IMR-90 (cell line): ENCODE measurements around the gene DACT1. TPM values are rescaled to one million over a fixed set of nuclear protein-coding genes. Genes with fewer than 3 reads are reported as not detected.

Source experiments
- ATAC-seq: fragments of 200-7000 bp; cut with Tn5 transposase; 2 replicates; pipeline ENCODE4 v1.9.1; 2020; ENCODE audit warnings: low read depth, mild to moderate bottlenecking, moderate library complexity
- BruUV-seq: library from RNA; stranded (reverse); fragments of 400-500 nt; replicated peaks from 2 replicates; lab custom pipeline; 2021; lab: Mats Ljungman, UMichigan
- CTCF ChIA-PET: fragments of 300-600 bp; formaldehyde crosslinking; extraction: SDS; loops from one replicate; lab custom pipeline; 2021; ENCODE audit warnings: antibody characterized with exemption; lab: Yijun Ruan, JAX
- POLR2A ChIA-PET: fragments of 300-600 bp; sonication (Branson Sonifier 250); formaldehyde crosslinking; loops from one replicate; lab custom pipeline; 2022; ENCODE audit warnings: antibody characterized with exemption; ENCODE audit not compliant: unreplicated experiment; lab: Charles Lee
- DNase-seq: peaks from one replicate; pipeline ENCODE4 v3.0.0; 2013
- H2AFZ ChIP-seq: replicated peaks from 2 replicates; pipeline ENCODE3; 2013; ENCODE audit warnings: low read length, mild to moderate bottlenecking; ENCODE audit not compliant: poor library complexity
- H2AK5ac ChIP-seq: 2 replicates; pipeline ENCODE4 v1.6.1; 2013; ENCODE audit warnings: low read depth, low read length, inconsistent platforms
- H2AK9ac ChIP-seq: replicated peaks from 2 replicates; pipeline ENCODE3; 2013; ENCODE audit warnings: mild to moderate bottlenecking, low read depth, low read length, moderate library complexity; ENCODE audit not compliant: poor library complexity
- H2BK120ac ChIP-seq: 2 replicates; pipeline ENCODE4 v1.6.1; 2013; ENCODE audit warnings: low read depth, low read length, inconsistent platforms
- H2BK15ac ChIP-seq: 3 replicates; pipeline ENCODE4 v1.6.1; 2013; ENCODE audit warnings: low read depth, low read length, inconsistent platforms
- H2BK20ac ChIP-seq: 2 replicates; pipeline ENCODE4 v1.6.1; 2013; ENCODE audit warnings: low read depth, mild to moderate bottlenecking, inconsistent platforms, low read length, moderate library complexity
- H2BK5ac ChIP-seq: 2 replicates; pipeline ENCODE4 v1.6.1; 2013; ENCODE audit warnings: mild to moderate bottlenecking, low read depth, low read length, inconsistent platforms; ENCODE audit not compliant: poor library complexity, severe bottlenecking
- H3K14ac ChIP-seq: replicated peaks from 2 replicates; pipeline ENCODE4 v1.6.1; 2013; ENCODE audit warnings: low read depth, low read length, inconsistent platforms
- H3K18ac ChIP-seq: 2 replicates; pipeline ENCODE4 v1.6.1; 2013; ENCODE audit warnings: low read depth, low read length, control low read depth
- H3K23ac ChIP-seq: 2 replicates; pipeline ENCODE4 v1.6.1; 2013; ENCODE audit warnings: low read depth, low read length, inconsistent platforms
- H3K27ac ChIP-seq: 2 replicates; pipeline ENCODE4 v1.5.1; 2013; ENCODE audit warnings: mild to moderate bottlenecking, control low read depth, low read length; ENCODE audit not compliant: insufficient read depth
- H3K27me3 ChIP-seq: 2 replicates; pipeline ENCODE4 v1.6.1; 2013; ENCODE audit warnings: low read length; ENCODE audit not compliant: control insufficient read depth, insufficient read depth
- H3K36me3 ChIP-seq: 2 replicates; pipeline ENCODE4 v1.6.1; 2013; ENCODE audit warnings: low read length, mixed read lengths; ENCODE audit not compliant: control insufficient read depth, insufficient read depth
- H3K4ac ChIP-seq: 2 replicates; pipeline ENCODE4 v1.6.1; 2013; ENCODE audit warnings: low read depth, low read length, inconsistent platforms
- H3K4me1 ChIP-seq: 2 replicates; pipeline ENCODE4 v1.6.1; 2013; ENCODE audit warnings: low read length, mixed read lengths; ENCODE audit not compliant: control insufficient read depth, insufficient read depth
- H3K4me2 ChIP-seq: 2 replicates; pipeline ENCODE4 v1.6.1; 2013; ENCODE audit warnings: low read depth, mild to moderate bottlenecking, control low read depth, low read length, moderate library complexity
- H3K4me3 ChIP-seq: 2 replicates; pipeline ENCODE4 v1.5.1; 2013; ENCODE audit warnings: low read depth, mild to moderate bottlenecking, control low read depth, low read length, moderate library complexity; ENCODE audit not compliant: insufficient read depth
- H3K56ac ChIP-seq: 2 replicates; pipeline ENCODE4 v1.6.1; 2013; ENCODE audit warnings: low read length, inconsistent platforms; ENCODE audit not compliant: insufficient read depth; ENCODE audit errors: extremely low read depth
- H3K79me1 ChIP-seq, 2 experiments: 2 replicates each; pipeline ENCODE4 v1.6.1; 2013; ENCODE audit warnings: low read length in 2 of 2, inconsistent platforms in 1 of 2, low read depth in 1 of 2
- H3K9ac ChIP-seq: 2 replicates; pipeline ENCODE4 v1.6.1; 2013; ENCODE audit warnings: low read depth, low read length, control low read depth
- H3K9me1 ChIP-seq: 2 replicates; pipeline ENCODE4 v1.6.1; 2013; ENCODE audit warnings: low read length, inconsistent platforms; ENCODE audit not compliant: insufficient read depth
- H3K9me3 ChIP-seq: 2 replicates; pipeline ENCODE4 v1.6.1; 2013; ENCODE audit warnings: low read length; ENCODE audit not compliant: control insufficient read depth, insufficient read depth
- H4K20me1 ChIP-seq: 2 replicates; pipeline ENCODE4 v1.6.1; 2013; ENCODE audit warnings: low read length, inconsistent platforms; ENCODE audit not compliant: insufficient read depth
- H4K5ac ChIP-seq: 2 replicates; pipeline ENCODE4 v1.6.1; 2013; ENCODE audit warnings: mild to moderate bottlenecking, low read depth, low read length, control low read depth
- H4K8ac ChIP-seq, 2 experiments: 2 replicates each; pipeline ENCODE4 v1.6.1; 2013; ENCODE audit warnings: low read depth in 2 of 2, low read length in 2 of 2, control low read depth in 1 of 2, inconsistent platforms in 1 of 2
- H4K91ac ChIP-seq: 2 replicates; pipeline ENCODE4 v1.6.1; 2013; ENCODE audit warnings: low read depth, low read length, inconsistent platforms; ENCODE audit not compliant: insufficient read depth
- ELK1 ChIP-seq: fragments of 150-350 bp; IDR thresholded peaks from 2 replicates; pipeline ENCODE4 v1.6.1; 2016; ENCODE audit warnings: low read depth, mild to moderate bottlenecking, low read length, moderate library complexity, borderline replicate concordance
- MAFK ChIP-seq: IDR thresholded peaks from 2 replicates; pipeline ENCODE4 v1.6.1; 2012; ENCODE audit warnings: low read depth, low read length, improper control_type of control experiment
- WGBS, 2 experiments: methylation state at CpG; one replicate each; pipeline versions ENCODE4 v1.1.5 to v1.1.7; 2013; ENCODE audit warnings: missing lambda C conversion rate in 2 of 2; ENCODE audit not compliant: insufficient read length in 1 of 2; ENCODE audit errors: extremely low coverage in 2 of 2; 5-methylcytosine and 5-hydroxymethylcytosine counted together
- dilution Hi-C: fragments of 300-500 bp; cut with HindIII; formaldehyde crosslinking; loops from one replicate; pipeline ENCODE4 v1.14.3; 2018; ENCODE audit warnings: low sequenced_read_pairs; ENCODE audit not compliant: unreplicated experiment
- in situ Hi-C: fragments of 300-500 bp; cut with MboI; formaldehyde crosslinking; loops from 3 replicates; pipeline ENCODE4 v1.14.3; 2019; ENCODE audit warnings: low sequenced_read_pairs, inconsistent platforms, mixed read lengths
- intact Hi-C: fragments of 100-400 bp; cut with micrococcal nuclease; formaldehyde crosslinking; loops from 2 replicates; pipeline ENCODE4 v1.10.0; 2022
- polyA plus RNA-seq, 3 experiments: library from polyadenylated mRNA; depleted of rRNA; stranded (reverse); fragments of >200 nt; gene quantifications; 2 replicates each; pipeline ENCODE4 v1.2.3, GENCODE V29; 2012; ENCODE audit warnings: low replicate concordance in 1 of 3
- total RNA-seq: library from RNA; depleted of rRNA; stranded (reverse); fragments of >200 nt; gene quantifications from 2 replicates; pipeline ENCODE4 v1.2.3, GENCODE V29; 2012

DACT1 gene
- total and polyA plus RNA-seq, 2 of the 4 experiments (the other 2 are of a cell fraction) = 6.5 to 9.7 TPM

DNA sequence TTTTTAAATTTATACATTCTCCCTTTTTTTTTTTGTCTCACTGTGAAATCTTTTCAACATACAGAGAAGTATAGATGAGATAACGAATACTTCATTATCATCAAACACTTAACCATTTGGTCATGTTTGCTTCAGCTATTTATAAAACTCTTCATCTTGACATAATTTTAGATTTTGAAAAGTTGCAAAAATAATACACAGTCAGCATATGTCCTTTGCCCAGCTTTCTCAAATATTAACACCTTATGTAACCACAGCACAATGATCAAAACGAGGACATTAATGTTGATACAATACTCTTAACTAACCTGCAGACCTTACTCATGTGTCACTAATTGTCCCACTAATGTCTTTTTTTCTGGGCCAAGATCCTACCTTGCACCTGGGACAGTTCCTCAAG lies 36.0 kb downstream of the DACT1 start:
- H3K4me3 ChIP-seq = no peak overlapping the region
- no peak overlapping the region for H2AK5ac ChIP-seq
- H3K79me1 ChIP-seq = no peaks in the 10 kb centered on the region
- H2BK5ac ChIP-seq = no peak overlapping the region
- H2BK15ac ChIP-seq = no peak overlapping the region
- intact Hi-C loops (no loop called here), dilution Hi-C loops (no loop called here), in situ Hi-C loops (no loop called here)
- H4K8ac ChIP-seq = no peak overlapping the region
- no peak overlapping the region for H3K4ac ChIP-seq
- no peaks in the 10 kb centered on the region for H3K4me1 ChIP-seq
- no peak overlapping the region for H3K18ac ChIP-seq
- no peak for TF ChIP-seq ELK1
- peak; percentile 72 for TF ChIP-seq MAFK
- H3K14ac ChIP-seq = no peak overlapping the region
- no TSS peak for BruUV-seq
- H3K36me3 ChIP-seq = no peaks in the 10 kb centered on the region
- POLR2A ChIA-PET = no interaction called here
- no peaks in the 10 kb centered on the region for H3K9me1 ChIP-seq
- H2BK20ac ChIP-seq = no peak overlapping the region
- no peak overlapping the region for H4K91ac ChIP-seq
- H2AK9ac ChIP-seq = no peak overlapping the region
- peaks cover 21% of the 10 kb centered on the region for H3K27me3 ChIP-seq
- WGBS, 2 experiments = 88% methylated on average over 1 of the region's 2 CpGs; no CpG with 5 or more reads in 1 of the 2 experiments
- H3K23ac ChIP-seq = no peak overlapping the region
- CTCF ChIA-PET = no interaction called here
- H3K9me3 ChIP-seq = no peaks in the 10 kb centered on the region
- no peak overlapping the region for H4K5ac ChIP-seq
- DNase-seq = no peak
- no peak overlapping the region for H3K4me2 ChIP-seq
- no peak overlapping the region for H3K56ac ChIP-seq
- H3K27ac ChIP-seq = no peak overlapping the region
- H4K20me1 ChIP-seq = no peaks in the 10 kb centered on the region
- no peak overlapping the region for H2AFZ ChIP-seq
- no peak overlapping the region for H3K9ac ChIP-seq
- H2BK120ac ChIP-seq = no peak overlapping the region
- ATAC-seq = no peak
